Breast epithelium (tissue), 3 donors: ENCODE results near the gene TBL2.

ENCODE experiments used
- POLR2A ChIP-seq: fragments of 450-650 bp; IDR thresholded peaks from one replicate; pipeline ENCODE4 v1.6.1; 2016; ENCODE audit warnings: antibody characterized with exemption, mild to moderate bottlenecking, moderate library complexity
- POLR2AphosphoS5 ChIP-seq, 3 donors: sonication (generic); formaldehyde crosslinking; IDR thresholded peaks; one replicate each; pipeline ENCODE4 v1.6.1; 2017; ENCODE audit warnings: antibody characterized with exemption in 3 of 3
- TF ChIP-seq, protein P1 (sequence below), 3 donors: fragments of 450-650 bp; IDR thresholded peaks; one replicate each; pipeline ENCODE4 v1.5.1; 2016 to 2017; ENCODE audit warnings: antibody characterized with exemption in 3 of 3, mild to moderate bottlenecking in 3 of 3, moderate library complexity in 3 of 3

GRCh38 chr7:73567846-73568685, 10.3 kb downstream of the TBL2 start:
- TF ChIP-seq, protein P1, sequence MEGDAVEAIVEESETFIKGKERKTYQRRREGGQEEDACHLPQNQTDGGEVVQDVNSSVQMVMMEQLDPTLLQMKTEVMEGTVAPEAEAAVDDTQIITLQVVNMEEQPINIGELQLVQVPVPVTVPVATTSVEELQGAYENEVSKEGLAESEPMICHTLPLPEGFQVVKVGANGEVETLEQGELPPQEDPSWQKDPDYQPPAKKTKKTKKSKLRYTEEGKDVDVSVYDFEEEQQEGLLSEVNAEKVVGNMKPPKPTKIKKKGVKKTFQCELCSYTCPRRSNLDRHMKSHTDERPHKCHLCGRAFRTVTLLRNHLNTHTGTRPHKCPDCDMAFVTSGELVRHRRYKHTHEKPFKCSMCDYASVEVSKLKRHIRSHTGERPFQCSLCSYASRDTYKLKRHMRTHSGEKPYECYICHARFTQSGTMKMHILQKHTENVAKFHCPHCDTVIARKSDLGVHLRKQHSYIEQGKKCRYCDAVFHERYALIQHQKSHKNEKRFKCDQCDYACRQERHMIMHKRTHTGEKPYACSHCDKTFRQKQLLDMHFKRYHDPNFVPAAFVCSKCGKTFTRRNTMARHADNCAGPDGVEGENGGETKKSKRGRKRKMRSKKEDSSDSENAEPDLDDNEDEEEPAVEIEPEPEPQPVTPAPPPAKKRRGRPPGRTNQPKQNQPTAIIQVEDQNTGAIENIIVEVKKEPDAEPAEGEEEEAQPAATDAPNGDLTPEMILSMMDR (IDR thresholded peaks at IDR 0.05): no peak
- no peak for TF ChIP-seq POLR2A
- peak in 2 of 3 donors; percentile 39 to 42 for TF ChIP-seq POLR2AphosphoS5 (IDR thresholded peaks at IDR 0.05)
